SK-N-SH (cell line): Measurements from ENCODE around the gene EXPH5. TPM values are rescaled to one million over a fixed set of nuclear protein-coding genes. Genes with fewer than 3 reads are reported as not detected.
A peak's percentile ranks its signal among the peaks of the same experiment; 100 is the strongest.

Experiments
- CTCF ChIA-PET: fragments of 300-600, 350-600 bp; formaldehyde crosslinking; extraction: SDS; loops from one replicate; lab custom pipeline; 2021; lab: Yijun Ruan, JAX
- POLR2A ChIA-PET: fragments of 350-600 bp; sonication (Branson Sonifier 250); formaldehyde crosslinking; extraction: SDS; loops from one replicate; lab custom pipeline; 2020; ENCODE audit warnings: antibody characterized with exemption, inconsistent platforms; lab: Yijun Ruan, JAX
- DNase-seq: peaks from one replicate; pipeline ENCODE4 v3.0.0; 2012
- H2AFZ ChIP-seq: fragments of 200-600 bp; sonication (generic); 2 replicates; pipeline ENCODE4 v1.8.1; 2016; ENCODE audit warnings: antibody characterized with exemption, mild to moderate bottlenecking, low read depth
- H3F3A ChIP-seq: fragments of 200-600 bp; sonication (generic); replicated peaks from 2 replicates; pipeline ENCODE3; 2016; ENCODE audit warnings: antibody characterized with exemption, mild to moderate bottlenecking; ENCODE audit not compliant: insufficient read depth
- H3K27ac ChIP-seq, 2 experiments: fragments of 200-500 bp in 1 of 2; fragments of 200-600 bp in 1 of 2; sonication (Bioruptor generic) in 1 of 2; sonication (generic), shearing (Covaris generic) in 1 of 2; 2 replicates each; pipeline versions ENCODE4 v1.5.1 to v1.6.1; 2014 to 2016; ENCODE audit warnings: low read depth in 2 of 2, inconsistent platforms in 1 of 2, low read length in 1 of 2, mild to moderate bottlenecking in 1 of 2, mixed read lengths in 1 of 2
- H3K27me3 ChIP-seq: fragments of 200-600 bp; sonication (generic), shearing (Covaris generic); 2 replicates; pipeline ENCODE4 v1.6.1; 2016; ENCODE audit warnings: mixed run types; ENCODE audit not compliant: insufficient read depth
- H3K36me3 ChIP-seq, 2 experiments: fragments of 200-500 bp in 1 of 2; fragments of 200-600 bp in 1 of 2; sonication (Bioruptor generic) in 1 of 2; sonication (generic) in 1 of 2; replicated peaks in 1 of 2; 2 replicates each; pipeline versions ENCODE3 to v1.5.1; 2014 to 2016; ENCODE audit warnings: low read length in 1 of 2, mild to moderate bottlenecking in 1 of 2; ENCODE audit not compliant: insufficient read depth in 2 of 2, control insufficient read depth in 1 of 2
- H3K4me1 ChIP-seq, 2 experiments: fragments of 200-500 bp in 1 of 2; fragments of 200-600 bp in 1 of 2; sonication (Bioruptor generic) in 1 of 2; sonication (generic), shearing (Covaris generic) in 1 of 2; 2 replicates each; pipeline versions ENCODE4 v1.5.1 to v1.6.1; 2014 to 2016; ENCODE audit warnings: low read depth in 1 of 2, low read length in 1 of 2, mixed run types in 1 of 2; ENCODE audit not compliant: insufficient read depth in 2 of 2, control insufficient read depth in 1 of 2
- H3K4me2 ChIP-seq: fragments of 200-600 bp; sonication (generic), shearing (Covaris generic); 2 replicates; pipeline ENCODE4 v1.6.1; 2017; ENCODE audit warnings: mixed run types
- H3K4me3 ChIP-seq, 2 experiments: fragments of 200-500 bp in 1 of 2; fragments of 200-600 bp in 1 of 2; sonication (Bioruptor generic) in 1 of 2; sonication (generic), shearing (Covaris generic) in 1 of 2; 2 replicates each; pipeline versions ENCODE4 v1.5.1 to v1.8.1; 2014 to 2016; ENCODE audit warnings: low read depth in 2 of 2, inconsistent platforms in 1 of 2, low read length in 1 of 2, mild to moderate bottlenecking in 1 of 2, mixed read lengths in 1 of 2, moderate library complexity in 1 of 2
- H3K79me2 ChIP-seq: fragments of 200-600 bp; sonication (generic); 2 replicates; pipeline ENCODE4 v1.8.1; 2017; ENCODE audit warnings: mild to moderate bottlenecking; ENCODE audit not compliant: insufficient read depth
- H3K9ac ChIP-seq: fragments of 200-600 bp; sonication (generic); 2 replicates; pipeline ENCODE4 v1.6.1; 2017; ENCODE audit warnings: mixed run types
- H3K9me2 ChIP-seq: fragments of 200-600 bp; sonication (generic); 2 replicates; pipeline ENCODE4 v1.6.1; 2017; ENCODE audit warnings: mixed run types
- H3K9me3 ChIP-seq: fragments of 200-600 bp; sonication (generic); 2 replicates; pipeline ENCODE4 v1.6.1; 2017; ENCODE audit warnings: mixed run types, mild to moderate bottlenecking, moderate library complexity
- H4K20me1 ChIP-seq: fragments of 200-600 bp; sonication (generic); 2 replicates; pipeline ENCODE4 v1.6.1; 2017; ENCODE audit warnings: mild to moderate bottlenecking, mixed run types; ENCODE audit not compliant: insufficient read depth
- CHD2 ChIP-seq: fragments of 150-350 bp; IDR thresholded peaks from 2 replicates; pipeline ENCODE4 v1.6.1; 2018; ENCODE audit warnings: low read length; ENCODE audit not compliant: partially characterized antibody
- EP300 ChIP-seq, 2 experiments: IDR thresholded peaks; 2 replicates each; pipeline versions ENCODE4 v1.4.0 to v1.6.1; 2012; ENCODE audit warnings: borderline replicate concordance in 1 of 2, low read depth in 1 of 2, low read length in 1 of 2
- FOXJ3 ChIP-seq: sonication (generic); formaldehyde crosslinking; IDR thresholded peaks from 2 replicates; pipeline ENCODE4 v1.5.1; 2020; ENCODE audit warnings: mild to moderate bottlenecking, missing genetic modification reagents
- MXI1 ChIP-seq: IDR thresholded peaks from 2 replicates; pipeline ENCODE4 v1.6.1; 2012; ENCODE audit warnings: mild to moderate bottlenecking, low read depth, low read length, improper control_type of control experiment
- NRF1 ChIP-seq: IDR thresholded peaks from 2 replicates; pipeline ENCODE4 v1.6.1; 2012; ENCODE audit warnings: low read depth, mild to moderate bottlenecking, low read length
- RAD21 ChIP-seq: IDR thresholded peaks from 2 replicates; pipeline ENCODE4 v1.6.1; 2012; ENCODE audit warnings: mild to moderate bottlenecking, low read length
- RCOR1 ChIP-seq: fragments of 150-350 bp; IDR thresholded peaks from 2 replicates; pipeline ENCODE4 v1.6.1; 2017; ENCODE audit warnings: antibody characterized with exemption, low read length
- RFX5 ChIP-seq: IDR thresholded peaks from 2 replicates; pipeline ENCODE4 v1.6.1; 2012; ENCODE audit warnings: mild to moderate bottlenecking, improper control_type of control experiment, low read length
- RXRA ChIP-seq: IDR thresholded peaks from 2 replicates; pipeline ENCODE4 v1.4.0; 2012; ENCODE audit warnings: low read depth, mild to moderate bottlenecking, borderline replicate concordance
- SIN3A ChIP-seq: IDR thresholded peaks from 2 replicates; pipeline ENCODE4 v1.6.1; 2012; ENCODE audit warnings: low read depth, mild to moderate bottlenecking, low read length, moderate library complexity, borderline replicate concordance
- SMC3 ChIP-seq: IDR thresholded peaks from 2 replicates; pipeline ENCODE4 v1.6.1; 2012; ENCODE audit warnings: low read depth, low read length, improper control_type of control experiment
- YY1 ChIP-seq: IDR thresholded peaks from 2 replicates; pipeline ENCODE4 v1.4.0; 2012; ENCODE audit warnings: low read depth, mild to moderate bottlenecking
- WGBS: methylation state at CpG from one replicate; pipeline ENCODE4 v1.1.6; 2017; ENCODE audit warnings: low lambda C conversion rate; 5-methylcytosine and 5-hydroxymethylcytosine counted together
- polyA plus RNA-seq, 3 experiments: library from polyadenylated mRNA; depleted of rRNA; stranded (reverse); fragments of >200 nt; gene quantifications; 2 replicates each; pipeline ENCODE4 v1.2.3, GENCODE V29; 2012
- TF ChIP-seq, protein P1 (sequence below): IDR thresholded peaks from 2 replicates; pipeline ENCODE4; 2012

EXPH5 gene
- polyA plus RNA-seq, 1 of the 3 experiments (the other 2 are of a cell fraction) = 0.05 TPM

- WGBS = 47% methylated on average over 2 of the region's 2 CpGs
- TF ChIP-seq RXRA (no peak), NRF1 (no peak), EP300 (IDR thresholded peaks at IDR 0.05; ENCODE audit: borderline replicate concordance in 1 of 2, low read depth in 1 of 2, low read length in 1 of 2) (no peak), YY1 (no peak), RCOR1 (no peak), SMC3 (no peak), RAD21 (no peak)
- TF ChIP-seq, protein P1, sequence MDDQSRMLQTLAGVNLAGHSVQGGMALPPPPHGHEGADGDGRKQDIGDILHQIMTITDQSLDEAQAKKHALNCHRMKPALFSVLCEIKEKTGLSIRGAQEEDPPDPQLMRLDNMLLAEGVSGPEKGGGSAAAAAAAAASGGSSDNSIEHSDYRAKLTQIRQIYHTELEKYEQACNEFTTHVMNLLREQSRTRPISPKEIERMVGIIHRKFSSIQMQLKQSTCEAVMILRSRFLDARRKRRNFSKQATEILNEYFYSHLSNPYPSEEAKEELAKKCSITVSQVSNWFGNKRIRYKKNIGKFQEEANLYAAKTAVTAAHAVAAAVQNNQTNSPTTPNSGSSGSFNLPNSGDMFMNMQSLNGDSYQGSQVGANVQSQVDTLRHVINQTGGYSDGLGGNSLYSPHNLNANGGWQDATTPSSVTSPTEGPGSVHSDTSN = no peak
- Histone ChIP-seq H3K27ac (no peak overlapping the region), H3K9me2 (0 out of 2 replicates have a peak, but pooled peaks cover 3% of the 10 kb centered on the region), H3K9me3 (no peaks in the 10 kb centered on the region), H3K79me2 (no peaks in the 10 kb centered on the region), H3K4me1 (no peaks in the 10 kb centered on the region; a peak in 1 of 4 replicates), H3K27me3 (no peaks in the 10 kb centered on the region), H3K36me3 (peaks cover 0 to 3% of the 10 kb centered on the region in 2 experiments), H4K20me1 (no peaks in the 10 kb centered on the region), H3K9ac (no peak overlapping the region), H2AFZ (no peak overlapping the region), H3K4me2 (no peak overlapping the region), H3F3A (no peaks in the 10 kb centered on the region), H3K4me3 (no peak overlapping the region)
- CTCF ChIA-PET = interaction anchor here (0.6 to 1.3 kb wide), 5 partner anchors 9 to 213 kb away, joined by 3 to 4 read pairs (median 3); no protein-coding TSS in a partner anchor
- POLR2A ChIA-PET = no interaction called here
- peak; percentile 24 for DNase-seq
These were observed 38.6 kb upstream of the EXPH5 start for GRCh38 chr11:108632041-108632704.

- ChIA-PET CTCF (interaction anchor here (1.7 kb wide), 1 partner anchor 20 kb away, joined by 6 read pairs; no protein-coding TSS in a partner anchor), POLR2A (interaction anchor here (0.6 kb wide), 1 partner anchor 50 kb away, joined by 3 read pairs; no protein-coding TSS in a partner anchor)
- Histone ChIP-seq H3K9me3 (no peaks in the 10 kb centered on the region), H3K4me3 (no peak overlapping the region), H2AFZ (no peak overlapping the region), H3K27ac (no peak overlapping the region), H3K36me3 (peaks cover 0 to 3% of the 10 kb centered on the region in 2 experiments), H3K4me1 (no peaks in the 10 kb centered on the region; a peak in 1 of 4 replicates), H3K9me2 (0 out of 2 replicates have a peak, but pooled peaks cover 3% of the 10 kb centered on the region), H4K20me1 (no peaks in the 10 kb centered on the region), H3K79me2 (no peaks in the 10 kb centered on the region), H3K27me3 (no peaks in the 10 kb centered on the region), H3K4me2 (no peak overlapping the region), H3K9ac (no peak overlapping the region), H3F3A (no peaks in the 10 kb centered on the region)
- WGBS = no CpG with 5 or more reads among the region's 3 CpGs
- no peak for TF ChIP-seq RFX5
- TF ChIP-seq FOXJ3 = no peak
- no peak for TF ChIP-seq RAD21
- TF ChIP-seq NRF1 = no peak
- TF ChIP-seq, protein P1 = no peak
- no peak for TF ChIP-seq CHD2
- no peak for TF ChIP-seq SIN3A
- no peak for TF ChIP-seq EP300 (IDR thresholded peaks at IDR 0.05; ENCODE audit: borderline replicate concordance in 1 of 2, low read depth in 1 of 2, low read length in 1 of 2)
- no peak for TF ChIP-seq MXI1
- TF ChIP-seq SMC3 = no peak
- no peak for DNase-seq
These were observed 35.7 kb upstream of the EXPH5 start for GRCh38 chr11:108629274-108629673.
